Esophagus muscularis mucosa (tissue), 3 donors: ENCODE data around the gene STK32B.

ENCODE experiments used
- CTCF ChIP-seq, 3 experiments: fragments of 200-600 bp in 2 of 3; fragments of 450-650 bp in 1 of 3; sonication (generic) in 2 of 3; IDR thresholded peaks; one replicate each; pipeline ENCODE4 v1.5.1; 2017 to 2019; ENCODE audit warnings: antibody characterized with exemption in 3 of 3, mild to moderate bottlenecking in 2 of 3, moderate library complexity in 1 of 3
- POLR2A ChIP-seq: fragments of 450-650 bp; IDR thresholded peaks from one replicate; pipeline ENCODE4 v1.6.1; 2017; ENCODE audit warnings: antibody characterized with exemption, moderate library complexity, mild to moderate bottlenecking, low read depth

- no peak for TF ChIP-seq POLR2A
- TF ChIP-seq CTCF (IDR thresholded peaks at IDR 0.05), result no peak
Measured at GRCh38 chr4:5192678-5193077, 141.4 kb downstream of the STK32B start.
